HG02763 (cell line): ENCODE results near the gene PPP2R5A.

ENCODE experiments used
- ATAC-seq: cut with Tn5 transposase; IDR thresholded peaks from one replicate; pipeline ENCODE4 v1.9.1; 2021; ENCODE audit warnings: mild to moderate bottlenecking, moderate library complexity; ENCODE audit not compliant: unreplicated experiment

The PPP2R5A gene

GRCh38 chr1:212401838-212402582, 116.8 kb downstream of the PPP2R5A start:
- no peak for ATAC-seq

DNA sequence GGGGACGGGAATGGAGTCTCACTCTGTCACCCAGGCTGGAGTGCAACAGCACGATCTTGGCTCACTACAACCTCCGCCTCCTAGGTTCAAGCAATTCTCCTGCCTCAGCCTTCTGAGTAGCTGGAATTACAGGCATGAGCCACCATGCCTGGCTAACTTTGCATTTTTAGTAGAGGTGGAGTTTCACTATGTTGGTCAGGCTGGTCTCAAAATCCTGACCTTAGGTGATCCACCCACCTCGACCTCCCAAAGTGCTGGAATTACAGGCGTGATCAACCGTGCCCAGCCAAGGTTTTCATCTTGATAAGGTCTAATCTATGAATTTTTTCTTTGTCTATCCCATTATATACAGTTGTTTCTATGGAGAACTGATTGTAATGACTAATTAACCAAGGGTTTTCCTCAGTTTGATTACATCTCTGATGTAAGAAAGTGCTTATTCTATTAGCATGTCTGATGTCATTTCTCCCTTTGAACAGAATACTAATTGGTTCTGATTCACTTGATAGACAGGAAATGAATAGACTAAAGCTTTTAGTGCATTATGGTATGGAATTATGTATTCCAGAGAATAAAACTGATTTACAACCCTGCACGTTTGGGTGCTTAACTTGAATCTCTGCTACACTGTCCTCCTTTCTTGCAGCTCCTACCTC, 117.6 kb downstream of the PPP2R5A start:
- ATAC-seq, result no peak

DNA sequence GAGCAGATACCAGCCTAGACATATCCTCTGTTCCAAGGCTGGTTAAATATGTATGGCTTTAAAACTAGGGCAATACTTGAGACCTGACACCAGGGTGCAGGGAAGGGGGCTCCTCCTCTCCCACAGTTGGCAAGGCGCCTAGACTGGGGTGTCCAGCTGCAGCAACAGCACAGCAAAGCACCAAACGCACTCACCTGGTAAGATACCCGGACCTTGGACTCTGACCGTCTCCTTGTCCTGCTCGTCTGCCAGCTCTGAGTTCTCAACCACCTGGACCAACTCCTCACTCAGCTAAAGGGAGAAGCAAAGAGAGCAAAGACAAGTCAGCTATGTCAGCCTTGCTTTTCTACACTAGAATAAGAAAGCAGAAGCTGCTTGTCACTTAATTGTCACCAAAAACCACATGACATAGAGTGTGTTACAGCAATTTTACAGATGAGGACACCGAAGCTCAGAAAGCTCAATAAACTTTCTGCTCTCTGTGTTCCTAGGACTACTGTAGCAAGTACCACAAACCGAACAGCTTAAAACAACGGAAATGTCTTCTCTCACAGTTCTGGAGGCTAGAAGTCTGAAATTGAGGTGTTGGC, 125.1 kb downstream of the PPP2R5A start:
- ATAC-seq, result no peak
